Sciatic nerve (tissue), 2 donors: ENCODE measurements around the gene CDK5RAP1. TPM values are rescaled to one million over a fixed set of nuclear protein-coding genes. Genes with fewer than 3 reads are reported as not detected.
A peak's percentile ranks its signal among the peaks of the same experiment; 100 is the strongest.
"Not testable (repeated sequence)": the region's sequence is repeated elsewhere in the genome, so short reads cannot be mapped to it uniquely, and the experiment has no call there.

Source experiments
- ATAC-seq: fragments of 200-7000 bp; cut with Tn5 transposase; one replicate; pipeline ENCODE4 v1.9.1; 2020; ENCODE audit warnings: mild to moderate bottlenecking, moderate library complexity
- DNase-seq: peaks from one replicate; pipeline ENCODE4 v3.0.0-alpha.2; 2020; ENCODE audit warnings: low spot score
- intact Hi-C: fragments of 100-400 bp; cut with DNase I; formaldehyde crosslinking; loops from one replicate; pipeline ENCODE4 v1.14.2; 2022
- total RNA-seq: library from RNA; stranded (reverse); fragmentation: NEBNext Ultra II Directional; extraction: Animal tissue kit (Norgen Biotek cat#: 25700); gene quantifications from one replicate; pipeline ENCODE4 v1.2.1, GENCODE V29; 2021
- donor health status: DM: no; HTN: no; CAD: no.
- donor health status: DM: no; HTN: no; CAD: no.

The CDK5RAP1 gene
- total RNA-seq, 1 donor from 2014 or later: 27.4 TPM

GRCh38 chr20:33393609-33394008, 7.7 kb downstream of the CDK5RAP1 start:
- intact Hi-C loops: no loop called here
- no peak for DNase-seq
- ATAC-seq: peak; percentile 14

- ATAC-seq (peak; percentile 85), DNase-seq (no peak)
- intact Hi-C loops: no loop called here
Observed at GRCh38 chr20:33391722-33392415, 9.4 kb downstream of the CDK5RAP1 start.

- intact Hi-C loops, DNase-seq, ATAC-seq: not testable (repeated sequence)
Observed at GRCh38 chr20:33389326-33389725, 12.0 kb downstream of the CDK5RAP1 start.

- ATAC-seq: no peak
- intact Hi-C loops: no loop called here
- no peak for DNase-seq
Observed at GRCh38 chr20:33388268-33388667, 13.1 kb downstream of the CDK5RAP1 start.

- DNase-seq (no peak), ATAC-seq (no peak)
- intact Hi-C loops: no loop called here
Observed at GRCh38 chr20:33387177-33387576, 14.1 kb downstream of the CDK5RAP1 start.

GRCh38 chr20:33386673-33387072, 14.6 kb downstream of the CDK5RAP1 start:
- intact Hi-C loops: no loop called here
- DNase-seq: no peak
- ATAC-seq: no peak

GRCh38 chr20:33377366-33377765, 24.0 kb downstream of the CDK5RAP1 start:
- ATAC-seq: no peak
- intact Hi-C loops: no loop called here
- DNase-seq: no peak

GRCh38 chr20:33373735-33374605, 27.3 kb downstream of the CDK5RAP1 start:
- DNase-seq (no peak), ATAC-seq (no peak)
- intact Hi-C loops: no loop called here

- intact Hi-C loops: no loop called here
- DNase-seq (no peak), ATAC-seq (no peak)
Observed at GRCh38 chr20:33372993-33373441, 28.3 kb downstream of the CDK5RAP1 start.

GRCh38 chr20:33370291-33370690, 31.0 kb downstream of the CDK5RAP1 start:
- DNase-seq (no peak), ATAC-seq (no peak)
- intact Hi-C loops: no loop called here

GRCh38 chr20:33362898-33363297, 38.4 kb downstream of the CDK5RAP1 start:
- no peak for ATAC-seq
- DNase-seq: no peak
- intact Hi-C loops: no loop called here

- intact Hi-C loops: no loop called here
- no peak for DNase-seq
Observed at GRCh38 chr20:33359399-33360261, 41.7 kb downstream of the CDK5RAP1 start.

GRCh38 chr20:33353013-33353402, 48.3 kb downstream of the CDK5RAP1 start:
- DNase-seq: no peak
- ATAC-seq: no peak
- intact Hi-C loops: no loop called here

More at GRCh38 chr20:33359399-33360261, 41.7 kb downstream of the CDK5RAP1 start:
- ATAC-seq: no peak

GRCh38 chr20:33352258-33353012, 48.9 kb downstream of the CDK5RAP1 start:
- DNase-seq: no peak
- no peak for ATAC-seq
- intact Hi-C loops: no loop called here

- no peak for DNase-seq
- no peak for ATAC-seq
- intact Hi-C loops: no loop called here
Observed at GRCh38 chr20:33351696-33352095, 49.6 kb downstream of the CDK5RAP1 start.

GRCh38 chr20:33349493-33349892, 51.8 kb downstream of the CDK5RAP1 start:
- intact Hi-C loops: no loop called here
- ATAC-seq: no peak
- no peak for DNase-seq

GRCh38 chr20:33348136-33348937, 53.0 kb downstream of the CDK5RAP1 start:
- ATAC-seq (no peak), DNase-seq (no peak)
- intact Hi-C loops: no loop called here

- intact Hi-C loops: no loop called here
- DNase-seq: no peak
- no peak for ATAC-seq
Observed at GRCh38 chr20:33345342-33345741, 56.0 kb downstream of the CDK5RAP1 start.
